ENCODE measurements around the gene TRPM5.
A peak's percentile ranks its signal among the peaks of the same experiment; 100 is the strongest.

The TRPM5 gene

DNA sequence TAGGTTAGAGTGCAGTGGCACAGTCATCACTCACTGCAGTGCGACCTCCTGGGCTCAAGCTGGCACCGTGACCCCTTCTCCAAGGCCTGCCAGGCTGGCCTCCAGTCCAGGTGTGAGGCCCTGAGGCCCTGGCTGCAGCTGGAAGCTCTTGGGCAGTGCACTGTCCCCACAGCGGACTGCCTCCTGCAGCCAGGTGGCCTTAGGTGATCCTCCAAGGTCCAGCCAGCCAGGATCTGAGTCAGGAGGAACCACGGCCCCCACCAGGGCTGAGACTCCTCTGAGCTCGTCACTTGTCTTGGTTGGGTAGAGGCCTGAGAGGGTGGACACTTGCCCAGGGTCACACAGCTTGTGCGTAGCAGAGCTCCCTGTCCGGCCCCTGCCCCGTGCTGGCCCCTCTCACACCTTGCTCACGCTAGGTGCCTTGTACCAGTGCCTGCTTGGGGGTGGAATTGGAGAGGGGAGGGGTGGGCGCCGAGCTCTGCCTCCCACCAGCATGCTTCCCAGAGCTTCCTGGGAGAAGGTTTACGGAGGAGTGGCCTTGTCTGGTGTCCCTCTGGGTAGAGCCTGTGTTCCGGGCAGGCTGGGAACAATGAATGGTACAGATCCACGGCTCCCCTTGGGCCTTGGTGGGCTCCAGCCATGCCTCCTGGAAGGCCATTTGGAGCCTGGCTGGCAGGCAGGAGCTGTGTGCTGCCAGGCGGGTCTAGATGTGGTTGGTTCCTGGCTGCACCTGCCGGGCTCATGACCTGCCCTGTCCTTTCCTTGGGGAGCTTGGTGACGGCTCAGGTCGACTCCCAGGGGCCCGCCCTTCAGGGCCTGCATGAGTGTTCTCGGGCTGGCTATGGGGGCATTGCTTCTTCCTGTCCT, 21.1 kb upstream of the TRPM5 start:
- no peak overlapping the region for H3K27ac Mint-ChIP-seq
- DNase-seq (ENCODE audit: low spot score in 2 of 2): no peak
- no peaks in the 10 kb centered on the region for H3K9me3 Mint-ChIP-seq
- no peaks in the 10 kb centered on the region for H3K27me3 Mint-ChIP-seq
- H3K36me3 Mint-ChIP-seq: peaks cover 1% of the 10 kb centered on the region
- no peak for ATAC-seq (ENCODE audit: low read depth)
- peaks cover 58% of the 10 kb centered on the region for H3K4me1 Mint-ChIP-seq
- peak overlapping the region; percentile 52 for H3K4me3 Mint-ChIP-seq

DNA sequence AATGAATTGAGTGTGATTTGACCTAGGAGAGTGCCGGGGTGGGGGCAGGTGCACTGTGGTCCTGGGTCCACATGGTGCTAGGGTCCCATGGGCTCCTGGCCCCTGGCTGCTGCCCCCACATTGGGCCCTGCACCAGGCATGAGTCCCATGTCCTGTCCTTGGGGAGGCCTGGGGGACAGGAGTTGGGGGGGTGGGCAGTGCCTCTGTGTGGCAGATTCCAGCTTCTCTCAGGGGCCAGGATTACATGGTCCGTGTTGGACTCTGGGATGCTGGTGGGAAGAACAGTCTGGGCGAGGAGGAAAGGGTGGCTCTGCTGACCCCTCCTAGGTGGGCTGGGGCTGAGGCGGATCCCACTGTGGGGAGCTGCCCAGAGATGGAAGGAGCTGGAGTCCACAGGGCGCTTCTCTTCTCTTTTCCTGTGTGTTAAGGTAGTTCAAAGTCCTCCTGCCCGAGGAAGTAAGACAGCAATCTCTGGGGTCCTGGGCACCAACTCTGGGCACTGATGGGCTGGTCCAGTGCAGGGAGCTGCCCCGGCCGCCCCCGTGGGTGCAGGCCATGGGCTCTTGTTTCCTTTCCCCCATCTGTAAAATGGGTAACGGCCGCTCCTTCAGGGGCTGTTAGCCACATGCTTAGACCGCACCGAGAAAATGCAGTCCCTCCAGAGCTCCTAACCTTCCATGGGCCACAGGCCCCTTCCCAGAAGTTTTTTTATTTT, 20.3 kb upstream of the TRPM5 start:
- no peaks in the 10 kb centered on the region for H3K9me3 Mint-ChIP-seq
- peaks cover 63% of the 10 kb centered on the region for H3K4me1 Mint-ChIP-seq
- peaks cover 1% of the 10 kb centered on the region for H3K36me3 Mint-ChIP-seq
- no peak overlapping the region for H3K27ac Mint-ChIP-seq
- no peak for ATAC-seq (ENCODE audit: low read depth)
- H3K4me3 Mint-ChIP-seq: no peak overlapping the region
- no peaks in the 10 kb centered on the region for H3K27me3 Mint-ChIP-seq
- DNase-seq (ENCODE audit: low spot score in 2 of 2): no peak

DNA sequence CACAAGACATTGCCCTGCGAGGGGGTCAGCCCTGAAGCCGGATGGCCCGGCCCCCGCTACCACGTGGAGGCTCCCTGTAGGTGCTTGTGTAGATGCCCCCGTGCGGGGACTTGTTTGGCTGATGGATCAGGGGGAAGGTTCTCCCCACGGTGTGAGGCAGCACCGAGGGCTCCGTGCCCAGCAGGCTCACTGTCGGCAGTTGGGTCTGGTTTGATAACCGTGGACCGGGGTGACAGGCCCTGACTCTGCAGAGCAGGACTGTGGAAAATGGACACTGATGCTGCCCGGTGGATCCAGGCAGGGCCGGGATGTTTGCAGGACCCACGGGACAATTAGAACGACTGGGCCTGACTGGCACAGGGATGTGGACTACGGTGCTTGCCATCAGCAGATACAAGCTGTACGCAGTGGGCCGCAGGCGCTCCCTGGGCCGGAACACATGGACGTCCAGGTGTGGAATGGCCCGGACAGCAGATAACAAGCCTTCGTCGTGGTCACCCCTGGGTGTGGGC, 19.5 kb upstream of the TRPM5 start:
- H3K9me3 Mint-ChIP-seq: no peaks in the 10 kb centered on the region
- DNase-seq (ENCODE audit: low spot score in 2 of 2): no peak
- peak overlapping the region; percentile 46 for H3K4me3 Mint-ChIP-seq
- H3K36me3 Mint-ChIP-seq: no peaks in the 10 kb centered on the region
- H3K27ac Mint-ChIP-seq: no peak overlapping the region
- no peak for ATAC-seq (ENCODE audit: low read depth)
- H3K27me3 Mint-ChIP-seq: no peaks in the 10 kb centered on the region
- H3K4me1 Mint-ChIP-seq: peaks cover 66% of the 10 kb centered on the region

GRCh38 chr11:2462986-2463765, 18.9 kb upstream of the TRPM5 start:
- Mint-ChIP-seq H3K27me3 (no peaks in the 10 kb centered on the region), H3K9me3 (no peaks in the 10 kb centered on the region), H3K4me3 (peak overlapping the region; percentile 46), H3K4me1 (peaks cover 69% of the 10 kb centered on the region), H3K27ac (peak overlapping the region; percentile 70), H3K36me3 (no peaks in the 10 kb centered on the region)
- DNase-seq (ENCODE audit: low spot score in 2 of 2) (no peak), ATAC-seq (ENCODE audit: low read depth) (peak; percentile 58)

GRCh38 chr11:2462543-2462985, 18.2 kb upstream of the TRPM5 start:
- Mint-ChIP-seq H3K27me3 (no peaks in the 10 kb centered on the region), H3K4me1 (peaks cover 65% of the 10 kb centered on the region), H3K27ac (peak overlapping the region; percentile 70), H3K36me3 (no peaks in the 10 kb centered on the region), H3K9me3 (no peaks in the 10 kb centered on the region), H3K4me3 (peak overlapping the region; percentile 46)
- no peak for ATAC-seq (ENCODE audit: low read depth)
- DNase-seq (ENCODE audit: low spot score in 2 of 2): no peak

GRCh38 chr11:2461956-2462542, 17.7 kb upstream of the TRPM5 start:
- Mint-ChIP-seq H3K27ac (peak overlapping the region; percentile 70), H3K36me3 (peaks cover 2% of the 10 kb centered on the region), H3K4me1 (peaks cover 64% of the 10 kb centered on the region), H3K27me3 (no peaks in the 10 kb centered on the region), H3K4me3 (no peak overlapping the region), H3K9me3 (no peaks in the 10 kb centered on the region)
- no peak for ATAC-seq (ENCODE audit: low read depth)
- no peak for DNase-seq (ENCODE audit: low spot score in 2 of 2)

DNA sequence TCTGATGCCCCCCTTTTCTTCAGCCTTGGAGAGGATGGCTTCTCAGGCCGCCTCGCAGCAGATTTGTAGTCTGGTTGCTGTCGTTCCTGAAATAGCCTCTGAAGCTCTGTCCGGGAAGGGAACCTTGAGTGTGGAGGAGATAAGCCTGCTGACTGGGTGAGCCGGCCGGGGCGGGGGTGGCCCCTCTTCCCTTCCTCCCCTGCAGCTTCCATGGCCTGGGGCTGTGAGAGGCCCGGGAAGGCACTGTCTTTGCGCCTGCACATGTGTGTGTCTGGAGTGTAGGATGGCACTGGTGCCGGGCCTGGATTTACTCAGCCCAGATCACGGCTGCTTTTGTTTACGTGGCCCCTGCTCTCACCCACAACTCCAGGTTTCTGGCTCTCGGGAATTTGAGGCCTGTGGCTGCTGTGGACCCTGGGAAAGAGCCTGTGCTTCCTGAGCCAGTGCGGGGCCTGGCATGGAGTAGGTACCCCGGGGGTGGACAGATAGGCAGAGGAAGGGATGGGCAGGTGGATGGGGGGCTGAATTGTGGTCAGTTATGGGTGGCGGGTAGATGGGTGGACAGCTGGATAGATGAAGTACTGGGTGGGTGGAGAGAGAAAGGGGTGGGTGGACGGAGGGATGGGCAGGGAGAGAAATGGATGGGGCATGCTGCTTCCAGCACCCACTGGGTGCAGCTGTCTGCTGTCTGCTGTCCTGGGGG, 17.1 kb upstream of the TRPM5 start:
- Mint-ChIP-seq H3K4me1 (peaks cover 63% of the 10 kb centered on the region), H3K27me3 (no peaks in the 10 kb centered on the region), H3K9me3 (no peaks in the 10 kb centered on the region), H3K4me3 (no peak overlapping the region), H3K36me3 (peaks cover 2% of the 10 kb centered on the region), H3K27ac (peak overlapping the region; percentile 70)
- no peak for DNase-seq (ENCODE audit: low spot score in 2 of 2)
- ATAC-seq (ENCODE audit: low read depth): no peak

GRCh38 chr11:2460540-2461252, 16.4 kb upstream of the TRPM5 start:
- no peak for ATAC-seq (ENCODE audit: low read depth)
- Mint-ChIP-seq H3K4me1 (peaks cover 57% of the 10 kb centered on the region), H3K27me3 (no peaks in the 10 kb centered on the region), H3K36me3 (peaks cover 2% of the 10 kb centered on the region), H3K4me3 (no peak overlapping the region), H3K27ac (no peak overlapping the region), H3K9me3 (no peaks in the 10 kb centered on the region)
- no peak for DNase-seq (ENCODE audit: low spot score in 2 of 2)

DNA sequence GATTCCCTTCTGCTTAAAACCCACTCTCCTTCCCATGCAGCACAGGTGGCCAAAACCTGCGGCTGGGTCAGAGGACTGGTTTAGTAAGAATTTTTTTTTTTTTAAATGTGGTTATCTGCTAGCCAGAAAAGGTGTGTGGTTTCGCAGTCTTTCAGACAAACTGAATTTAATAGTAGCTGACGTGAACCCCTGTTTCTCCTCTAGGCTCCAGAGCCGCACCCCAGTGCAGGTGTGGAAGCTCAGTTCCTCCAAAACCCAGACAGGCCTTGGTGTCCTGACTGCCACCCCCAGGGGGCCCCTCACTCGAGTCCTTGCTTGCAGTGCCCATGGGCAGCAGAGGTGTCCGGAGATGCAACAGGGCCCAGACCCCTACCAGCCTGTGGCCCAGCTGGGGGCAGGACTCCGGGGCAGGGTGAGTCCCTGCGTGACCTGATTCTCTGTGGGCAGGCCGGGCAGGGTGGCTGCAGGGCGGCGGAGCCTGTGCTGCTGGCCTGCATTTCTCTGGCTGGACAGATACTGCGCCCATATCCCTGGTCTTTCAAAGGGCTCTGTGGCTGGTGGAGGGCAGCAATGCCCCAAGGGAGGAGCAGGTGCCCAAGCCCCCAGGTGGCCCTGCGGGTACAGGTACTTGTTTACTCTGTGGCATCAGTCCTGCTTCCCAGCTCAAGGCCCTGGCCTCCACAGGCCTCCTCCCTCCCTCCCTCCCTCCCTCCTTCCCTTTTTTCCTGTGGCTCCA, 15.7 kb upstream of the TRPM5 start:
- Mint-ChIP-seq H3K9me3 (no peaks in the 10 kb centered on the region), H3K4me1 (peaks cover 57% of the 10 kb centered on the region), H3K4me3 (peak overlapping the region; percentile 21), H3K27me3 (no peaks in the 10 kb centered on the region), H3K27ac (peak overlapping the region; percentile 20), H3K36me3 (peaks cover 7% of the 10 kb centered on the region)
- DNase-seq (ENCODE audit: low spot score in 2 of 2) (no peak), ATAC-seq (ENCODE audit: low read depth) (peak; percentile 75)

GRCh38 chr11:2459016-2459725, 14.9 kb upstream of the TRPM5 start:
- peak overlapping the region; percentile 20 for H3K27ac Mint-ChIP-seq
- no peaks in the 10 kb centered on the region for H3K27me3 Mint-ChIP-seq
- ATAC-seq (ENCODE audit: low read depth): peak; percentile 30
- peaks cover 50% of the 10 kb centered on the region for H3K4me1 Mint-ChIP-seq
- H3K4me3 Mint-ChIP-seq: peak overlapping the region; percentile 32
- no peaks in the 10 kb centered on the region for H3K9me3 Mint-ChIP-seq
- peaks cover 9% of the 10 kb centered on the region for H3K36me3 Mint-ChIP-seq
- DNase-seq (ENCODE audit: low spot score in 2 of 2): no peak

DNA sequence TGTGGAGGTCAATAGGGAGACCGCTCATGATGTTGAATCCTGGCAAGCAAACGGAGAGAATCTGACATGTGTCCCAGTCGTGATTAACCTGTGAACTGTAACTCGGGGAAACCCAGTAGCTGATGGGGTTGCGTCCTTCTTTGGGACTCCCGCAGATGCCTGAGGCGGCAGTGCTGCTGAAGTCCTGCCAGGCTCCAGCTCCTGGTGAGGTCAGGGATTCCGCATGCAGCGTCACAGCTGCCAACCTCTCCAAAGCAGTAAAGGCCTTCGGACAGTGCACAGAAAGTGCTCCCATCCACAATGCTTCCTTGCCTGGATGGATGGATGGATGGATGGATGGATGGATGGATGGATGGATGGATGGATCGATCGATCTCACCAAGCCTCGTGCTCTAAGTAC, 14.0 kb upstream of the TRPM5 start:
- peak overlapping the region; percentile 20 for H3K27ac Mint-ChIP-seq
- no peak for DNase-seq (ENCODE audit: low spot score in 2 of 2)
- peaks cover 44% of the 10 kb centered on the region for H3K4me1 Mint-ChIP-seq
- H3K36me3 Mint-ChIP-seq: peaks cover 9% of the 10 kb centered on the region
- no peaks in the 10 kb centered on the region for H3K27me3 Mint-ChIP-seq
- H3K4me3 Mint-ChIP-seq: no peak overlapping the region
- ATAC-seq (ENCODE audit: low read depth): no peak
- no peaks in the 10 kb centered on the region for H3K9me3 Mint-ChIP-seq

DNA sequence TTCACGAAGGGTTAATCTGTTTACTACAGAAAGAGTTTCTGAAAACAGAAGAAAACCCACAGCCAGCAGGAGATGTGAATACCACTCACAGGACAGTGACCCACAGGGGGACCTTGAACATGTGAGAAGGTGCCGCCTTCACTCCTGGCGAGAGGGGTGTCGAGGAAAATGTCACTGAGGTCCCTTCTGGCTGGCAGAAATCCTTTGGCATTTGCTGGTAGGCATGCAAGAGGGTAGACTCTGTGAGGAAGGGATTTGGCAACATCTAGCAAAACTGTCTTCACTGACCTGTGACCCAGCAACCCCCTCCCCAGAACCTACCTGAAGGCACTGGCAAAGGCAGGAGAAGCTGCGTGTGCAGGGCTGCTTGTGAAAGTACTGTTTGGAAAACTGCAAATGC, 9.1 kb upstream of the TRPM5 start:
- H3K4me3 Mint-ChIP-seq: no peak overlapping the region
- H3K4me1 Mint-ChIP-seq: peaks cover 9% of the 10 kb centered on the region
- H3K27me3 Mint-ChIP-seq: no peaks in the 10 kb centered on the region
- H3K9me3 Mint-ChIP-seq: no peaks in the 10 kb centered on the region
- peaks cover 9% of the 10 kb centered on the region for H3K36me3 Mint-ChIP-seq
- no peak overlapping the region for H3K27ac Mint-ChIP-seq
- no peak for DNase-seq (ENCODE audit: low spot score in 2 of 2)
- no peak for ATAC-seq (ENCODE audit: low read depth)
